Body of pancreas (tissue), 4 donors: Measurements from ENCODE around the gene GNG11.

Source experiments
- CTCF ChIP-seq, 7 experiments: fragments of 450-650 bp in 4 of 7; fragments of 200-600 bp in 3 of 7; sonication (generic) in 3 of 7; IDR thresholded peaks; one replicate each; pipeline ENCODE4 v1.5.1; 2016 to 2019; ENCODE audit warnings: antibody characterized with exemption in 7 of 7
- POLR2A ChIP-seq, 3 donors: fragments of 450-650 bp; IDR thresholded peaks; one replicate each; pipeline ENCODE4 v1.6.1; 2016; ENCODE audit warnings: antibody characterized with exemption in 3 of 3, mild to moderate bottlenecking in 2 of 3

GRCh38 chr7:93977211-93977950, 55.8 kb downstream of the GNG11 start:
- TF ChIP-seq POLR2A (IDR thresholded peaks at IDR 0.05): no peak
- no peak for TF ChIP-seq CTCF (IDR thresholded peaks at IDR 0.05)
